GM19025 (cell line): ENCODE data around the gene OGA.

Source experiments
- ATAC-seq: cut with Tn5 transposase; IDR thresholded peaks from one replicate; pipeline ENCODE4 v1.9.1; 2021; ENCODE audit warnings: mild to moderate bottlenecking, low read depth, moderate library complexity; ENCODE audit not compliant: unreplicated experiment

Gene OGA

DNA sequence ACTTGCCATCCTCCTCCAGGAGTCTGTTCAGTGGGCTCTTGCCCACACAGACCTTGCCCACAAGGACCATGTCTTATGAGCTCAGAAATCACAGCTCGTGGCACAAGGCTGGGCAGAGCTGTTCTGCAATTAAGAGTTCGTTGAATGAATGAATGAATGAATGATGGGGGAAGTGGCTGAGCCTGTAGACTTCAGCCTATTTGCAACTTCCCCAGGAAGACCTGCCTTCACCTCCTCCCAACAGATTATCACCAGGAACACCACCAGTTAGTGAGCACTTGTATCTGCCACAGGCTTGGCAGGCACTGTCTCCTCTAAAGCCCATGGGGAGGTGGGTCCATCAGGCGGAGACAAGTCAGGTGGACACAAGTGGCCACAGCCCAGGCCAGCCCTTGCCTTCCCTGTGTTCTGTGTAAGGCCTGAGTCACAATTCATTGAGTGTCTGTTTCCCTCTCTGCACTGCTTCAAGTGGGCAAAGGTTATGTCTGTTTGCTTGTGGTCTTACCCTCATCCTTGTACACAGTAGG, 40.6 kb downstream of the OGA start:
- no peak for ATAC-seq

DNA sequence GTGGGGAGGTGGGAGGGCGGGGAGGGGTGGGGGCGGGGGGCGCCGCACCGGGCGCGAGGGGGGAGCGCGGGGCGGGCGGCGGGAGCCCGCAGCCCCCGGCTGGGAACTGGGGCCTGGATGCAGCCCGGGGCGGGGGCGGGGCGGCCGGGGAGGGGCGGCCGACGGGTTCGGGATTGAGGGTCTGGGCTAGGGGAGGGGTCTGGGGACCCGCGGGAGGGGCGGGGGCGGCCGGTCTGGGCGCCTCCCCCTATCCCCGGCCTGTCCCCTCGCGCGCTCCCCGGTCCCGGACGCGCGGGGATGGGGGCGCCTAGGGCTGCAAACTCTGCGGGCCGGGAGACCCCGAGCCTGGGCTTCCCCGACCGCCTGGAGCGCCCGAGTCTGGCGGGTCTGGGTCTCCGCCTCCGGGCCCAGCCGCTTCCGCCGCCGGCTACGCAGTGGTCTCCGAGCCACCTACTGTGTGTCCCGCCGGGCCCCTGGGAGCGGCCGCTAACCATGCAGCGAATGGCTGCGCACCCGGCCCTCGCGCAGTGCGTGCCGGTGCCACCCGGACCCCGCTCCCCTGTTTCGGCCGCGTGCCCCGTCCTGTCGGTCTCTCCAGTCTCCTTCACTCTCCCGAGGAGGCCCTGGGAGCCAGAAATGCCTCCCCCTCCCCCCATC, 42.0 kb downstream of the OGA start:
- no peak for ATAC-seq

DNA sequence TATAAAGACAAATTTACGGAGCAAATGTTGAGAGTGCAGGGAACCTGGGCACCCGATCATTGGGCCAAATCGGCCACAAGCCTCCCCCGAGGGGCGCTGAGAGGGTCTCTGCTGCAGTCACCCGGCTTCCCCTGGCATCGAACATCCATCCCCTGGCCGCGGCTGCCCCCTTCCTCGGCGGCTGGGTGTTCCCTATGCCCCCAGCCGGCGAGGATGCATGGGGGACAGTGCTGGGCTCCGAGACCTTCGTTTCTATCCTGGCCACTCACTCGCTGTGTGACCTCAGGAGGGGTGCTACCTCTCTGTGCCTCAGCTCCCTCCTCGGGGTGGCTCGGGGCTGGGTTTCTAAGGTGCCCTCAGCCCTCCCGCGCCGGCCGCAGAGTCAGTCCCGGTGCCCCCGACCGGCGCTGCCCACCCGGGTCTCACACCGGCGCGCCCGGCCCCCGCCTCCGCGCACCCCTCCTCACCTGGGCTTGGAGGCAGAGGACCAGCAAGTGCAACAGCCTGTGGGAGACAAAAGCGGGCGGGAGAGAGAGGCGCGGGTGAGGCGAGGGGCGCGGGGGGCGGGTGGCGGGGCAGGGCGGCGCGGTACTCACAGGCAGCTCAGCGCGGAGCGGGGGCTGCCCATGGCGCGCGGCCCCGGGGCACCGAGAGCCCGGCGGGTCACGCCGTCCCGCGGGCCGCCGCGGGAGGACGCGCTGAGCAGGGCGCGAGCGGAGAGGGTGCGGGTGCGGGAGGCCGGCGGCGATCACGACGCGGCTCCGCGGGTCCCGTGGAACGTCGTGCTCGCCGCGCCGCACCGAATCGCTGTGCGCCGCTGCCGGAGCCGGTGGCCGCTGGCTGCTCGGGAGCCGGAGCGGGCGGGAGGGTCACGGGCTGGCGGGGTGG, 42.7 kb downstream of the OGA start, which contains the start of gene FGF8:
Gene FGF8 (minus strand): TSS at position 842 of the 888 bp plus-strand sequence. CDS start 214 bp downstream, at position 628.
- no peak for ATAC-seq

DNA sequence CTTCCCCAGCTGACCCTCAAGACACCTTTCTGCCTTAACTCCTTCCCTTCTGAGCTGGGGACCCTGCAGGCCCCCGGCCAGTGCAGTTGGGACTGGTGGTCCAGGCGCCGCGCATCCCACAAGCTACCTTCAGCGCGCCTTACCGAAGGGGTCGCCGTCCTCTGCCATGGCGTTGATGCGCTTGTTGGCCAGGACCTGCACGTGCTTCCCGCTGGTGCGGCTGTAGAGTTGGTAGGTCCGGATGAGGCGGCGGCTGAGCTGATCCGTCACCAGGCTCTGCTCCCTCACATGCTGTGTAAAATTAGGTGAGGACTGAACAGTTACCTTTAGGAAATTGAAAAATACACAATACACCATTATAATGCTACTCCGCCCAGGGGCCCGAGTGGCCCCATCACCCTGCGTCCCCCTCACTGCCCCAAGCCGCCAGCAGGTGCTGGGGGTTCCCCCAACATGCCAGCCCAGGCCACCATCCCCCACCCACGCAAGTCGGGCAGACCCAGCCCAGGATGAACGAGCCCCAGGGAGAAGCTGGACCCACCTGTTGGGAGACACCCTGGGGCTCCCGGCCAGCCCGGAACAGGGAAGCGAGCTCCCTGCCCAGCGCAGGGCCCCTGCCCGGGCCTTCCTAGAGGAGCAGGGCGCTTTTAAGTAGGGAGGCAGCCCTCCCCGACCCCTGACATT, 43.5 kb downstream of the OGA start:
- ATAC-seq: no peak

DNA sequence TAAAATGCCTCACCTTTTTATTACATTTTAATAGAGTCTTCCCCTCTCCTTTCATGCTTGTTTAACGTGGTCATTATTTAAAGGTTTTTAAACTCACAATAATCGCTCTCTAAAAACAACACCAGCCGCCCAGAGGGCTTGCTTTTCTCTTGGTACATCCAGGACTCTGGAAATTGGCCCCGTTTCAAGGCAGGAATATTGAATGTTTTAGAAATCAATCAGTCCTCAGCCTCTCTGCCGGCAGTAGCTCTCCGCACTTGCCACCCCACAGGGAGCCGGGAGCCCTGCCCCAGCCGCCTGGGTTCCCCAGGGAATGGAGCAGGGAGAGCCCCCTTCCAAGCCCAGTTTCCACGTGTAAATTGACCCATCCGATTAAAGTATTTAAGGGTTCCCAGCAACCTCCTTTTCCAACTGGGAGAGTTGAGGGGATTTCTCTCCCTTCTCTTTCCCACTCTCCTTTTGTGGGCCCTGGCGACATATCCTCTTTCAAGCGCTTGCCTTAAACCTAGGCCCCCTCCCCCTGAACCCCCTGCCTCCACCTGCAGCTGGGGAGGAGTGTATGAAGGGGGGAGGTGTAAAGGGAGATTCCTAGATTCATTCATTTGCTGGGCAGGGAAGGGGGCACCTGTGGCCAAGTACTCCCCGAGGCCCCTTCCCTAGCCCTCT, 44.2 kb downstream of the OGA start:
- no peak for ATAC-seq

DNA sequence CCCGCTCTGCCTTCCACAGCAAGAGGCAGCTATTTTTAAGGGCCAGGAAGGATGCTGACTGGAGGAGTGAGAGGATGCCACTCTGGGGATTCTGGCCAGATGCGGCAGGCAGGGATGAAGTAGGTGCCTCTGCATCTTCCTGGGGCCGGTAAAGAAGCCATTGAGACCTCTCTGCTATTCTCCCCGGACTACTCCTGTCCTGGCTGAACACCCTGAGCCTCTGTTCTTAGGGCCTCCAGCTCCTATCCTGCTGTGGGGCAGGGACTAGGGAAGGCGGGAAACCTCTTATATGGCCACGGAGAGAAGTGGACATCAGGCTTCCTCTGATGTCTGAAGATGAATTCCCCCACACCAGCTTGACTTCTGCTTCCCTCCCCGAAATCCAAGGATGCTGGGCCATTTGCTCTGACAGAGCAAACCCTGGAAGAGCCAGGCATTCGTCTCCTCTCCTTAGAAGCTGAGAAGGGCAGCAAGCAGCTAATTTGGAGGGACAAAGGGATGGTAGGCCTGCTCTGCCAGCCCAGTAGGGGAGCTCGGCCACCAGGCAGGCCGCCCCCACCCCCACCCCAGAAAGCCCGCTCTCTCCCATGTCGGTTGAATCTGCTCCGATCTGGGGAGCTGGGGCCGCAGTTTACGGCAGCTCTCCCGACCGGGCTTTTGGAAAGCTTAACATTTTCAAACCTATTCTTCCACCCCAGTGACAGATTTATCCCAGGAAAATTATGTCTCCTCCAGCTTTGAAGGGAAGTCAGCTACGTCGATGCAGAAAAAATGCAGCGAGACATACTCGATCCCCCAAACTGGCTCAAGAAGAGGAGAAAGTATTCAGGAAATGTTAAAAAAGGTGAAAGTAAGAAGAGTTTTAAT, 45.1 kb downstream of the OGA start:
- ATAC-seq: no peak

DNA sequence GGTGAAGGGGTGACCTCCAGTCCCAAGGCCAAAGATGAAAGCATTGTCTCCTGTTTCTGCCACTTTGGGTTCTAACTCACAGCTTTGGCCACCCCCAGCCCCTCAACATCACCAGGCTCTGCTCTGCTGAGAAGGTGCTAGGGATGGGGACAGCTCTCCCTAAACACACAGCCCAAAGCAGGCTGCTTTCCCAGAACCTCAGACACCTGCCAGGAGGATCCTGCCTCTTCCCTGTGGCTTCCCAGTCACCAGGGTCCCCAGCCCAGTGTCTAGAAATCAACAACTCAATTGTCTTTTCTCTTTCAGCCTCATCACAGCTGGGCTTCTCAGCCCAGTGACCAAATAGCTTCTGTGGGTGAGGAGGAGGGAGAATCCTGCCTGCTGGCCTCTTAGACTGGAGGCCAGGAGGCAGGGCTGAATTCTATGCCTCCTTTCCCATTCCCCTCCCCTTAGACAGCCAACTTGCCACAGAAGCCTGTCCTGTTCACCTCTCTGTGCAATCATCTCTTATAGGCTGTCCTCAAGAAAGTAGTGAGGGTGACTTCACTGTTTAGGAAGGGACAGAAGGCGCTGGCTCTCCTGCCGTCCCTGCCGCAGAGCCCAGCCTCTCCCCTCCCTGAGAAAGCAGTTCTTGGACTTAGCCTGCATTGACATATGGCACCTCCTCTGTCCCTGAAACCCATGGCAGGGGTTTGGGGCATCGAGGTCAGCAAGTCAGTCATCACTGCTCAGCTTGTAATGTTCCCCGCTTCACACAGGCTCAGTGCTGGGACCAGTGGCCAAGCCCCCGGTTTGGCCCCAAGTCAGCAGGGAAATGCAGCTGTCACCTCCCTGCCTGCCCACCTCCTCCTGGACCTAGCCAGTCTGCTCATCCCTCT, 46.0 kb downstream of the OGA start:
- no peak for ATAC-seq

DNA sequence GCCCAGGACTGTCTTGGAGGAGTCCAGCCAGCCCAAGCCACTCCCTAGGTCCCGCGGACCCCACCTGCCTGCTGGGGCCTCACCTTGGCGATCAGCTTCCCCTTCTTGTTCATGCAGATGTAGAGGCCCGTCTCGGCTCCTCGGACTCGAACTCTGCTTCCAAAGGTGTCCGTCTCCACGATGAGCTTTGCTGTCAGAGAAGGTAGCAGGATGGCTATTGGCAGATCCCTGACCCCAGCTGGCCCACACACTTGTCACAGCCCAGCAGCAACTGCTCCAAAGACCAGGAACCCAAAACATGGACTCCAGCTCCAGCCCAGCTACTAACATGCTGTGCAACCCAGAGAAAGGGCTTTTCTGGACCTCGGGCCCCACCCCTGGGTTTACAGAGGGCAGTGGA, 46.9 kb downstream of the OGA start:
- ATAC-seq: no peak

DNA sequence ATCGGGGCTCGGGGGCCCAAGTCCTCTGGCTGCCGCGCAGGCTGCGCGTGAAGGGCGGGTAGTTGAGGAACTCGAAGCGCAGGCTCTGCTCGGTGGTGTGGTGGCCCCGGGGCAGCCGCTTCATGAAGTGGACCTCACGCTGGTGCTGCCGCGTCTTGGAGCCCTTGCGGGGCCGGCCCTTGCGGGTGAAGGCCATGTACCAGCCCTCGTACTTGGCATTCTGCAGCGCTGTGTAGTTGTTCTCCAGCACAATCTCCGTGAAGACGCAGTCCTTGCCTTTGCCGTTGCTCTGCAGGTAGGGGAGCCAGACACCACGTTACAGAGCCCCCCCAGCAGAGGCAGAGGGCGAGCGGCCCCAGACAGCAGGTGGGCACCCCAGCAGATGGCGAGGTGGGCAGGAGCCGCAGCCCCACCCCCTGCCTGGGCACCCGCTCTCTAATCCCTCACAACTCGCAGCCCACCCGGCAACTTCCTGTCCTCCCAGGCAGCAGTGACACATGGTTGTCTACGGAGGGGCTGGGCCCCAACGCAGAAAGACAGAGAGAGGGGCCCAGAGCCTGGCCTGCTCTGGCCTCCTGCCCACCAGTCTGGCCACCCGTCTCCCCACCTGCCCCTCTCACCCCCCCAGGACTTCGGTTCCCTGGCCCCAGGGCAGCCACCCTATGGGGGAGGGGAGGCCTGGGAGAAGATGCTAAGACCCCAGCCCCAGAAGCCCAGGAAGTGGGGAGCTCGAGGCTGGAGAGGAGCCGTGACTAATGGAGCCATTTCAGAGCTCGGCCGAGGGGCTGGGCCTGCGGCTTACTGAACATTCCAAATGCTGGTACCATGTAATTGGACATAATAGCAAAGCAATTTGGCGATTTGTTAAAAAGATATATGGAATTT, 47.7 kb downstream of the OGA start:
- ATAC-seq: no peak

DNA sequence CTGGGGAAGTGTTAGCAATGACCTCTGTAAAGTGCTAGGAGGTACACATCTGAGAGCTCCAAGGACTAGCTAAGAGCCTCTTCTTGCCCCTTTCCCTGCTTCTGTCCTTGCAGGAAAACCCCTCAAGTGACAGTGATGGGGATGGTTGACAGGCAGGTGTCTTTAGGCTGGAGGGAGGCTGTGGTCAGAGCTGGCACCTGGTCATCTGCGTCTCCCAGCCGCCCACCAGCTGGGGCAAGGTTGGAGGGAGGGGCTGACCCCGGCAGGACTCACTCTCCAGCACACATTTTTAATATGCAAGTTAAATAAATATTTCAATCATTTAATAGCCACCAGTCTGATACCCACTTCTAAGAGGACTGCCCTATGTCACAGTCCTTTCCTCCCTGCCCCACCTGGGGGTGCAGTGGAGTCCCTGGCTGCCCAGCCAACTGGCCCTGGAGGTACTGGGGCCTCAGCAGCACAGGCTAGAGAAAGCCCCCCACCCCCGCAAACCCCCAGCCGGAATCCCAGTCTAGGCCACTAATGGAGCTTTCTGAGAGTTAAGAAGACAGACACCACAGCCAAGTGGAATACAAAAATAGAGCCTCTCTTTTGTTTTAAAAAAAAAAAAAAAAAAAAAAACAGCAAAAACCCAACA, 48.6 kb downstream of the OGA start:
- ATAC-seq: no peak

DNA sequence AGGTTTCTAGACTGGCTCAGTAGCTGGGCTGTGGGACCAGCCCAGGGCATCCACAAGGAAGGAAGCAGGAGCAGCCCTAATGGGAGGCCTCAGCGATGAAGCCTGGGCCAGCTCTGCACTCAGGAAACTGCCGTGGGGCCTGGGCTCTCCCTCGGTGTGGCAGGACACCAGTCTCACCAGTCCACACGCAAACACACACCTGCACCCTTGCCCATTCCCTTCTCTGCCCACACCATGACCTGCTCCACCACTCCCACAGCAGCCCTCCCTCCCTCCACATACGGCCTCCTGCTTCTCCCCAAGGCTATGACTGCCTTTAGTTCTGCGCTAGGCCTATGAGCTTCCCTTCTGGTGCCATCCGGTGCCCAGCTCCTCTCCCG, 49.5 kb downstream of the OGA start:
- no peak for ATAC-seq

DNA sequence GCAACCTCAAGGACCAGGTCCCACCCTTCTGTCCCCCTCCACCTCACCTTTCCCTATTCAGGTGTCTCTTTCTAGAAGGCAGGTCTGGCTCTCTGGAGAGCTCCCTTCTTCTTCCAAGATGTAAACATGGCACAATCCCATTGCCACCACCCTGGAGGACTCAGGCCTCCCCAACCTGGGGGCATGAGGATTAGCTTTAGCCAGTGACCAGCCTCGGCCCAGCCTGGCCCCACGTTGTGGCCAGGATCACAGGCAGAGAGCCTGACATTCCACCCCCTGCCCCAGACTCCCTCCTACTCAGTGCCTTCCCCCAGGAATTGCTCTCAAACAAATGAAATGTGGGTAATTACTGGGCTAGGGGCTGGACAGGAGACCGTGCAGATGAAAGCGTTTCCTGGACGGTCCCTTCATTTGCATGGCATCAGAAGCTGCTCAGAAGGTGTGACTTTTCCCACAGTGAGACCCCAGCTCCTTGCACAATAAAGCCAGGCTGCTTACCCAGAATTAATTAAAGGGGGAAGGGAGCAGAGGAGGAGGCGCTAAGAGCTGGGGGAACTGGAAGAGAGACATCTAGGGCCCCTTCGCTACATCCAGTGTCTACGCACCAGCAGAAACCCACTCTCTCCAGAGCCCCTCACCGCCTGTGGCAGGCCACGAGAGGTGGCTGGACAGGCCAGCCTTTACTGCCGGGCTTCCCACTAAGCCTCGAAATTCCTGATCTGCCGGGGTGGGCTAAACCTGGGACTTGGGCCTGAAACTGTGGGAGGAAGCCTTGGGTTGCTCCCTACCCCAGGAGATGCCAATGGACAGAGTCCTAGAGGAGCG, 50.1 kb downstream of the OGA start:
- ATAC-seq: no peak

DNA sequence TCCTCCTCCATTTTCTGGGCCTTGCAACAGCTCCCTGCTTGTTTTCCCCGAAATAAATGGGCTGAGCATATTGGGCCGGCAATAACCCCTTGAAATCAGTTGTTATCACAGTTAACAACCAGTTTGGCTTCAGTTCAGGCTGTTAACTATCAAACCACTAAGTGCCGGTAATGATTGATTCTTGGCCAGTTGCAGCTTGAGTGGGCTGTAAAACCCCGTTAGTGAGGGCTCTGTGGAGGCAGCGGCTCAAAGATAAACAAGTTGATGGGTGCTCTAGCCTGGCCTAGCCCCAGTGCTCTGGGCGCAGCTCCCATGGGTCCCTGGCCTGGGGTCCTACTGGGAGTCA, 50.7 kb downstream of the OGA start:
- no peak for ATAC-seq

DNA sequence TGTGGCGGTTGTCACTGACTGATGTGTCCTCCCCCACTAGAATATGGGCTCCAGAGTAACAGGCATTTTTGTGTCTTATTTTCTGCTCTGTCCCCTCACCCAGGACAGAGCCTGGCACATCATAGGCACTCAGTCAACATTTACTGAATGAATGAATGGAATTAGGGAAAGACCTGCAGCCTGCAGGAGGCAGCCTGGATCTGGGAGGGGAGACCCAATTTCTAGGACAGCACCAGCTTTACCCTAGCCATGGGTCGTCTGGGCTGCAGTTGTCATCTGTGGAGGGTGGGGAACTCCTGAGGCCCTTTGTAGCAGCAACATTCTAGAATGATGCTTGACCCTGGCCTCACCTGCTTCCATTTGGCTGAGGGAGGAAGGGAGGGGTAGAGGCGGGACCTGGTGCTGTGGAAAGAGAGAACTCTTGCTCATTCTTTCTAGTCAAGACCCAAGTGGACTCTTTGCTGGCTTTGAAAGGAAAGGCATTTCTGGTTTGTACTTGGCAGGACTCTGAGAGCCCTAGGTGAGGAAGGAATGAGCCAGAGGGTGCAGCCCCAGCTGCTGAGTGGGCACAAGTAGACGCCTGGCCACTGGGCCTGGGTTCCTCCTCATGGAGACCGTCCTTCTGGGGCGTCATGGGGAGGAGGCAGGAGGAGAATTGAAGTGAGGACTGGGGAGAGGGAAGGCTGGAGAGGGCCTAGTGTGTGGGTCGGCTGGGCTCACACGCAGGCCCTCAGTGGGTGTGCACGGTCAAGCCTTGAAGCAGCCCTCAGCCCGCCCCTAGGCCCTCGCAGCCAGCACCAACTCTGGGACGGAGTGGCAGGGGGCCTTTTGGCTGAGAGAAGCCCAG, 51.3 kb downstream of the OGA start:
- no peak for ATAC-seq

DNA sequence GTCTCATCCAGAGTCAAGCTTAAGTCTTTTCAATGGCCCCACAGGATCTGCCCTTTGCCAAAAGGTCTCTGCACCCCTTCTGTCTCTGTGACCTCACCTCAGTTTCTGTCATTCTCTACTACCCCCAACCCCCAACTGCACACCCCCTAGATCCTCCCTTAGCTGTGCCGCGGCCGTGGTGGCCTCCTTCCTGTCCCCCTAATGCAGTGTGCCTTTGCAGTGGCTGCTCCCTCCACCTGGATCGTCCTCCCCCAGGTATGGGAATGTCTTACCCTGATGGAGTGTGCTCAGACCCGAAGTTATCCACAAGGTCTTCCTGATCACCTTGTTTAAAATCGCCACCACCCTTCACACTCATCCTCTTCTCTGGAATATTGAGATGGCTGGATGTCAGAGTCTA, 51.9 kb downstream of the OGA start:
- ATAC-seq: no peak
